Measurements from ENCODE around the gene TBC1D9B.
A peak's percentile ranks its signal among the peaks of the same experiment; 100 is the strongest.
"Not testable (repeated sequence)": the region's sequence is repeated elsewhere in the genome, so short reads cannot be mapped to it uniquely, and the experiment has no call there.

The TBC1D9B gene

GRCh38 chr5:179836225-179837019, 71.3 kb downstream of the TBC1D9B start:
- peak; percentile 78 for DNase-seq

GRCh38 chr5:179834871-179835270, 72.8 kb downstream of the TBC1D9B start:
- DNase-seq, result not testable (repeated sequence)

GRCh38 chr5:179834120-179834519, 73.6 kb downstream of the TBC1D9B start:
- no peak for DNase-seq

GRCh38 chr5:179833709-179834070, 74.0 kb downstream of the TBC1D9B start:
- no peak for DNase-seq

- DNase-seq, result no peak
Measured at GRCh38 chr5:179833056-179833708, 74.5 kb downstream of the TBC1D9B start.

GRCh38 chr5:179832039-179832745, 75.5 kb downstream of the TBC1D9B start:
- no peak for DNase-seq

GRCh38 chr5:179830818-179831468, 76.8 kb downstream of the TBC1D9B start:
- DNase-seq, result no peak

- DNase-seq, result no peak
Measured at GRCh38 chr5:179829732-179830435, 77.8 kb downstream of the TBC1D9B start.

- no peak for DNase-seq
Measured at GRCh38 chr5:179828756-179829421, 78.8 kb downstream of the TBC1D9B start.

- DNase-seq, result peak; percentile 91
Measured at GRCh38 chr5:179827680-179828079, 80.0 kb downstream of the TBC1D9B start.

- no peak for DNase-seq
Measured at GRCh38 chr5:179825655-179826182, 82.0 kb downstream of the TBC1D9B start.

- DNase-seq, result no peak
Measured at GRCh38 chr5:179824745-179825112, 83.0 kb downstream of the TBC1D9B start.

GRCh38 chr5:179823937-179824744, 83.6 kb downstream of the TBC1D9B start:
- DNase-seq, result no peak

- DNase-seq, result no peak
Measured at GRCh38 chr5:179822444-179822990, 85.2 kb downstream of the TBC1D9B start.

GRCh38 chr5:179822059-179822432, 85.7 kb downstream of the TBC1D9B start:
- DNase-seq, result no peak

GRCh38 chr5:179821298-179822058, 86.2 kb downstream of the TBC1D9B start:
- DNase-seq, result peak; percentile 91

GRCh38 chr5:179820483-179821297, 87.0 kb downstream of the TBC1D9B start, which contains the start of gene SQSTM1:
TSS of gene SQSTM1 (plus strand) at chr5:179820905. CDS start at chr5:179820937, 32 bp downstream.
- peak; percentile 82 for DNase-seq

GRCh38 chr5:179820127-179820482, 87.6 kb downstream of the TBC1D9B start:
- DNase-seq, result no peak

Measured in inflammatory macrophage treated with lipopolysaccharide for 4 hours (primary cell).